ENCODE data around the gene ATF3.

The ATF3 gene

DNA sequence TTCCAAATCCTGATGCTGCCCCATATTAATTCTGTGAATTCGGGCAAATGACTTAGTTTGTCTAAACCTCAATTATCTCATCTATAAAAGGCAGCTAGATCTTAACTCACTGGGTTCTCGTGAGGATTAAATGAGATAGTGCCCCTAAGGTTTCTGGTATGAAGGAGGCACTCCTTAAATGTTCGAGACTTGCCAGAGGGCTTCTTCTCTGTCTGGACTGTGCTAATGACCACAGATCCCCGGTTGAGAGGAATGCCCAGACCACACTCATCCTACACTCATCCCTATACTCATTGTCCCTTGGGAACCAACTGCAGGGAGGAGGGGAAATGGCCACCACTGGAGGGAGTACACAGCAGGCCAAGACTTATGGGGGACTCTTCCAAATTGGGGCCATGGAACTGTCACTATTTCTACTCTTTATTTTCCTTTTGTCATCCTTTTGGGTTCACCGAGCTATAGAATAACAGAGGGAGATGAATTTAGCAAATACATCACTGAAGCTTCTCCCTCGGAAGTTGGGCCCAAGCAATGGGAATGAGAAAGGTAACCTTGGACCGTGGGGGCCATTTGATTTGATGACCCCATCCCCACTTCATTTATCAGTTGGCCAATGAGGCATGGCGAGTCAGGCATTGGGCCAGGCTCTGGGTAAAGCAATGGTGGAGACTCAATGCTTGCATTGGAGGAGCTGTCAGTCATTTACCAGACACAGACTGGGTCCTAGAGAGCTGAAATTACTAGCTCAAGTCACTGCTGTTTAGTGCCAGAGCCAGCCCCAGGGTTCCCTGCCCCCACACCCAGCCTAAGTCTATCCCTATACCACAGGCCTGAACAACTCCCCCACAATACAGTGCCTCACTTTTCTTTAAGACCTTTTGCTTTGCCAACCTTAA, 5.1 kb downstream of the ATF3 start:
- no peaks in the 10 kb centered on the region for H3K27me3 ChIP-seq (replicated peaks)
- DNase-seq: no peak
- H3K4me3 ChIP-seq (ENCODE audit: low read depth, low read length): no peak overlapping the region
- in situ Hi-C loops (cut with HindIII; ENCODE audit: low pct_ligation_motif_present, low sequenced_read_pairs): no loop called here
- H3K36me3 ChIP-seq (replicated peaks): no peaks in the 10 kb centered on the region
- TF ChIP-seq, protein P1, sequence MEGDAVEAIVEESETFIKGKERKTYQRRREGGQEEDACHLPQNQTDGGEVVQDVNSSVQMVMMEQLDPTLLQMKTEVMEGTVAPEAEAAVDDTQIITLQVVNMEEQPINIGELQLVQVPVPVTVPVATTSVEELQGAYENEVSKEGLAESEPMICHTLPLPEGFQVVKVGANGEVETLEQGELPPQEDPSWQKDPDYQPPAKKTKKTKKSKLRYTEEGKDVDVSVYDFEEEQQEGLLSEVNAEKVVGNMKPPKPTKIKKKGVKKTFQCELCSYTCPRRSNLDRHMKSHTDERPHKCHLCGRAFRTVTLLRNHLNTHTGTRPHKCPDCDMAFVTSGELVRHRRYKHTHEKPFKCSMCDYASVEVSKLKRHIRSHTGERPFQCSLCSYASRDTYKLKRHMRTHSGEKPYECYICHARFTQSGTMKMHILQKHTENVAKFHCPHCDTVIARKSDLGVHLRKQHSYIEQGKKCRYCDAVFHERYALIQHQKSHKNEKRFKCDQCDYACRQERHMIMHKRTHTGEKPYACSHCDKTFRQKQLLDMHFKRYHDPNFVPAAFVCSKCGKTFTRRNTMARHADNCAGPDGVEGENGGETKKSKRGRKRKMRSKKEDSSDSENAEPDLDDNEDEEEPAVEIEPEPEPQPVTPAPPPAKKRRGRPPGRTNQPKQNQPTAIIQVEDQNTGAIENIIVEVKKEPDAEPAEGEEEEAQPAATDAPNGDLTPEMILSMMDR (IDR thresholded peaks at IDR 0.05; ENCODE audit: low read depth, low read length, missing control alignments): peak; percentile 23
- no peak overlapping the region for H3K27ac ChIP-seq

DNA sequence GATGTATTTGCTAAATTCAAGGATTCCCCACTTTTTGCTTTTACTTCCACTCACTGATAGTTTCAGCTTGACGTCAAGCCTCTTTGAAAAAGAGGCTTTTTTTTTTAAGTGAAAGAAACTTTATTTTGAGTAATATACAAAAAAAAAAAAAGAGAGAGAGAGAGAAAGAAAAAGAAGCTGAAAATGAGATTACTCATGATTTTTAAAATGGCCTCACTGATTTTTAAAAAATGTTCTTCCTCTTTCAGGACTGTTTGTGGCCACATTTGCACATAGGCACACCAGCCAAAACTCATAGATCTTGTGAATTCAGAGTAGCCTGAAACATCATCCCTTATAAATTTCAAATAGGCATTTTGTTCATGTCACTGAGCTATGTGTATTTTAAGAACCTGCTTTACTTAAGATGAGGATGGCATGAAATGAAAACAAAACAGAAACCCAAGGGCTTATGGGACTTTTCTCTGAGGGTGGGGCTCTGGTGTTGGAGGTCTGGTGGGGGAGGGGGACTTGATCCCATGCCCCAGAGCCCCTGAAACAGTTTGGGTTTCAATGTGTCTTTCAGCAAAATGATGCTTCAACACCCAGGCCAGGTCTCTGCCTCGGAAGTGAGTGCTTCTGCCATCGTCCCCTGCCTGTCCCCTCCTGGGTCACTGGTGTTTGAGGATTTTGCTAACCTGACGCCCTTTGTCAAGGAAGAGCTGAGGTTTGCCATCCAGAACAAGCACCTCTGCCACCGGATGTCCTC, 6.1 kb downstream of the ATF3 start:
- DNase-seq: no peak

DNA sequence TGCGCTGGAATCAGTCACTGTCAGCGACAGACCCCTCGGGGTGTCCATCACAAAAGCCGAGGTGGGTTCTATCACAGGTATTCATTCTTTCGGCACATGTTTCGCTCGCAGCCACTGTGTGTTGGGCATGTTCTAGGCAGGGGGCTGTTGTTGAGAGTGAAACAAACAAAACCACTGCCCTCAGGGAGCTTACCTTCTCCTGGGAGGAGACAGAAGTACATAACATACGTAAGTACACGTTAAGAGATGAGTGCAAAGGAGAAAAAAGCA, 6.6 kb downstream of the ATF3 start:
- H3K27ac ChIP-seq: no peak overlapping the region
- H3K36me3 ChIP-seq (replicated peaks): no peaks in the 10 kb centered on the region
- no peak overlapping the region for H3K4me3 ChIP-seq (ENCODE audit: low read depth, low read length)
- TF ChIP-seq, protein P1 (IDR thresholded peaks at IDR 0.05; ENCODE audit: low read depth, low read length, missing control alignments): no peak
- in situ Hi-C loops (cut with HindIII; ENCODE audit: low pct_ligation_motif_present, low sequenced_read_pairs): no loop called here
- DNase-seq: no peak
- H3K27me3 ChIP-seq (replicated peaks): no peaks in the 10 kb centered on the region

More for the DNA sequence above, 6.1 kb downstream of the ATF3 start:
- Histone ChIP-seq H3K4me3 (ENCODE audit: low read depth, low read length) (no peak overlapping the region), H3K36me3 (replicated peaks) (no peaks in the 10 kb centered on the region), H3K27ac (no peak overlapping the region), H3K27me3 (replicated peaks) (no peaks in the 10 kb centered on the region)
- TF ChIP-seq, protein P1 (IDR thresholded peaks at IDR 0.05; ENCODE audit: low read depth, low read length, missing control alignments): no peak
- in situ Hi-C loops (cut with HindIII; ENCODE audit: low pct_ligation_motif_present, low sequenced_read_pairs): no loop called here

DNA sequence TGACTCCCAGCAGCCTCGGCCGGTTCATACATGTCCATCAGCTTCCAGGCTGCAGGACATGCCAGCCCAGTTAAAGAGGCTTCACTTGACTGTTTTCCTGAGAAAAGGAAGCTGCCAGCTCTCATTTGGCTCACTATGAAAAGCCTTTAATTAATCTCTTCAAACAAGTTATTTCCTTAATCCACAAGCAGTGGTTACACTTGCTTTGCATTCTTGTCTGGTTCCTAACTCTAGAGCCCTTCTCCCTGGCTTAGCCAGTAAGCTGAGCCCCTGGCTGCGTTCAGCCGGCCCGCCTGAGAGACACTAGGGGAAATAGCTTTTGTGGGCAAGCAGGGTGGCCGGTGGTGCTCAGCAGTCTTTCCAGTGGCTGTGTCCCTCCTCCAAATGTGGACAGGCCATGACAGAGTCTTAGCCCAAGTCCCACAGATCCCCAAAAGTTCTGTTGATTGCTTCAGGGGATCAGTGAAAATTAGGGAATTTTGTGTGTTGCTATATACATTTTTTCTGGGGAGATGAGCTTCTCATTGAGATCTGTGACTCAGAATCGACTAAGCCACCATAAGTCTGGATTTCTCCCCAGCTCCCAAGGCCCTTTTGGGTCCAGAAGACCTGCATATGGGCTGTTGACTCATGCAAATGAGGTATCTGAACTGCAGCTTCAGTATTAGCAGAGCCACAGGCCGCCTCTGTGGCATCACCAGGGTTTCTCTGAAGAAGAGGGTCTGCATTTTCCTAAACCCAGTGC, 10.1 kb downstream of the ATF3 start:
- in situ Hi-C loops (cut with HindIII; ENCODE audit: low pct_ligation_motif_present, low sequenced_read_pairs): no loop called here
- TF ChIP-seq, protein P1 (IDR thresholded peaks at IDR 0.05; ENCODE audit: low read depth, low read length, missing control alignments): no peak
- no peaks in the 10 kb centered on the region for H3K27me3 ChIP-seq (replicated peaks)
- DNase-seq: no peak
- H3K36me3 ChIP-seq (replicated peaks): no peaks in the 10 kb centered on the region
- H3K27ac ChIP-seq: no peak overlapping the region
- no peak overlapping the region for H3K4me3 ChIP-seq (ENCODE audit: low read depth, low read length)

DNA sequence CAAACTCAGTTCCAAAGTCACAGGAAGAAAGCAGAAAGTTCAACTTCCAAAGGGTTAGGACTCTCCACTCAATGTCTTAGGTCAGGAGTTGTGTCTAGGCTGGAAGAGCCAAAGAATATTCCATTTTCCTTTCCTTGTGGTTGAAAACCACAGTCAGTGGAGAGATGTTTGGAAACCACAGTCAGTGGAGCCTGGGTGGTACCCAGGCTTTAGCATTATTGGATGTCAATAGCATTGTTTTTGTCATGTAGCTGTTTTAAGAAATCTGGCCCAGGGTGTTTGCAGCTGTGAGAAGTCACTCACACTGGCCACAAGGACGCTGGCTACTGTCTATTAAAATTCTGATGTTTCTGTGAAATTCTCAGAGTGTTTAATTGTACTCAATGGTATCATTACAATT, 11.7 kb downstream of the ATF3 start:
- TF ChIP-seq, protein P1 (IDR thresholded peaks at IDR 0.05; ENCODE audit: low read depth, low read length, missing control alignments): no peak
- DNase-seq: no peak
- Histone ChIP-seq H3K27me3 (replicated peaks) (no peaks in the 10 kb centered on the region), H3K27ac (no peak overlapping the region), H3K36me3 (replicated peaks) (no peaks in the 10 kb centered on the region), H3K4me3 (ENCODE audit: low read depth, low read length) (no peak overlapping the region)
- in situ Hi-C loops (cut with HindIII; ENCODE audit: low pct_ligation_motif_present, low sequenced_read_pairs): no loop called here
